Stomach (tissue), 4 donors: ENCODE measurements around the gene ZNF462.

Source experiments
- POLR2A ChIP-seq, 4 donors: fragments of 450-650 bp; IDR thresholded peaks; one replicate each; pipeline ENCODE4 v1.6.1; 2016; ENCODE audit warnings: antibody characterized with exemption in 4 of 4, control low read depth in 2 of 4, mild to moderate bottlenecking in 1 of 4, moderate library complexity in 1 of 4
- POLR2AphosphoS5 ChIP-seq, 3 donors: sonication (generic); formaldehyde crosslinking; IDR thresholded peaks; one replicate each; pipeline ENCODE4 v1.6.1; 2016; ENCODE audit warnings: antibody characterized with exemption in 3 of 3
- TF ChIP-seq, protein P1 (sequence below), 7 experiments: fragments of 450-650 bp in 4 of 7; fragments of 200-600 bp in 3 of 7; sonication (generic) in 3 of 7; IDR thresholded peaks; one replicate each; pipeline ENCODE4 v1.5.1; 2016 to 2019; ENCODE audit warnings: antibody characterized with exemption in 7 of 7, control low read depth in 2 of 7, mild to moderate bottlenecking in 1 of 7

DNA sequence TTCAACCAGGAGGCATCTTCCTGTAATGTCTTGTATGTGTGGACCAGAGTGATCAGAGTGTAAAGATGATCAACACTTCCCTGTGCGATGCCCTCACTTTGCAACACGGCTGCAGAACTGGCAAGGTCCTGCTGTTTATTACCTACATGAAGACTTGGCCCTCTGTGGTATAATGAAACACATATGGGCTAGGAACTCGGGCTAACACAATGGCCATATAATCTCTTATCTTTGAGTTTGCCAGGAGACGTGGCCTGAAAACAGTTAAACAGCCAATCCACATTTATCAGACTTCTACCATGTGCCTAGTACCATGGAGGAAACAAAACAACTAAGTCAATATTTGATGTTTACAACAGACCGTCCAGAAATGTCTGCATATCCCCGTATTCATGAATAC, 145.5 kb downstream of the ZNF462 start:
- no peak for TF ChIP-seq POLR2AphosphoS5 (IDR thresholded peaks at IDR 0.05)
- TF ChIP-seq, protein P1, sequence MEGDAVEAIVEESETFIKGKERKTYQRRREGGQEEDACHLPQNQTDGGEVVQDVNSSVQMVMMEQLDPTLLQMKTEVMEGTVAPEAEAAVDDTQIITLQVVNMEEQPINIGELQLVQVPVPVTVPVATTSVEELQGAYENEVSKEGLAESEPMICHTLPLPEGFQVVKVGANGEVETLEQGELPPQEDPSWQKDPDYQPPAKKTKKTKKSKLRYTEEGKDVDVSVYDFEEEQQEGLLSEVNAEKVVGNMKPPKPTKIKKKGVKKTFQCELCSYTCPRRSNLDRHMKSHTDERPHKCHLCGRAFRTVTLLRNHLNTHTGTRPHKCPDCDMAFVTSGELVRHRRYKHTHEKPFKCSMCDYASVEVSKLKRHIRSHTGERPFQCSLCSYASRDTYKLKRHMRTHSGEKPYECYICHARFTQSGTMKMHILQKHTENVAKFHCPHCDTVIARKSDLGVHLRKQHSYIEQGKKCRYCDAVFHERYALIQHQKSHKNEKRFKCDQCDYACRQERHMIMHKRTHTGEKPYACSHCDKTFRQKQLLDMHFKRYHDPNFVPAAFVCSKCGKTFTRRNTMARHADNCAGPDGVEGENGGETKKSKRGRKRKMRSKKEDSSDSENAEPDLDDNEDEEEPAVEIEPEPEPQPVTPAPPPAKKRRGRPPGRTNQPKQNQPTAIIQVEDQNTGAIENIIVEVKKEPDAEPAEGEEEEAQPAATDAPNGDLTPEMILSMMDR (IDR thresholded peaks at IDR 0.05): no peak
- no peak for TF ChIP-seq POLR2A (IDR thresholded peaks at IDR 0.05)
